ENCODE results near the gene PRKCH. TPM values are rescaled to one million over a fixed set of nuclear protein-coding genes. Genes with fewer than 3 reads are reported as not detected.
A peak's percentile ranks its signal among the peaks of the same experiment; 100 is the strongest.

The PRKCH gene
- total and polyA plus RNA-seq, 2 experiments from 2014 or later = 7.1 to 11.2 TPM

DNA sequence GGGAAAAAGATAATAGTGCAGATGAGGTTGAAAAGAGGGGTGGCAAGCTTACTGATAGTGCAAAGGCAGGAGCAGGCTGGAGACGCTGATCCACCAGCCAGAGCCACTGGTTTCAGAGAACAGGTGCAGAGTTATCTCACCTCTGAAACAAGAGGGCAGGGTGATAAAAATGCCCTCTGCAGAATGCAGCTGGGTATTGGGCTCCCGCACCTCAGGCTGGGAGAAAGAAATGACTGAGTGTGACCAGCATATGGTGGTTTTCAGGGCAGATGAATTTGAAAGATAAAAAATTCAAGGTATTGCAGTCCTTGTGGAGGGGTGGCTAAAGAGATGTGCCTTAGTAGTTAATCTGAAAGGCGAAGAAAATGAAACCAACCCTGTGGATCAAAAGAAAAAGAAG lies 37.4 kb upstream of the PRKCH start:
- no peak overlapping the region for H3K4me2 ChIP-seq

DNA sequence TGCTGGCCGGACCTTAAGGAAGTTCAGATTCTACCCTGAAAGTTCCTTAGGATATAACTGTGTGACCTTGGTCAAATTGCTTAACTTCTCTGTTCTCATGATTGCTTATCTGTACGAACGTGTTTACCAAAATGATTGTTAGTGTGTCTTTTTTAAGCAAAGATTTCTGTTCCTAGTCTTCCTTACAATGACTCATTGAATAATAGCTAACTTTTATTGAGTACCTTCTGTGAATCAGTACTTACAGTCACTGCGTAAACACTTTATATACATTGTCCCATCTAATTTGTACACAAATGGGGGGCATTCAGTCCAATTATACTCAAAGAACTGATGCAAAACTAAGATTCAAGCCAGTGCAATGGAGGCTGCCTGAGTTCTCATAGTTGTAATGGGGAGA lies 36.0 kb upstream of the PRKCH start:
- Histone ChIP-seq H3K9me2 (replicated peaks; ENCODE audit: insufficient read depth) (no peaks in the 10 kb centered on the region), H3K9me3 (ENCODE audit: low read depth) (no peaks in the 10 kb centered on the region), H3K79me2 (peaks cover under 1% of the 10 kb centered on the region), H3K27me3 (no peaks in the 10 kb centered on the region), H4K20me1 (ENCODE audit: insufficient read depth, poor library complexity, severe bottlenecking) (no peaks in the 10 kb centered on the region), H3K4me2 (peak overlapping the region; percentile 1), H2AFZ (no peak overlapping the region), H3K36me3 (replicated peaks; ENCODE audit: insufficient read depth, low read depth) (no peaks in the 10 kb centered on the region), H3K4me1 (ENCODE audit: insufficient read depth) (peaks cover 3% of the 10 kb centered on the region), H3K27ac (peak overlapping the region; percentile 47), H3K4me3 (no peak overlapping the region)
- DNase-seq (ENCODE audit: low spot score) = no peak
- 40% methylated on average over 4 of the region's 4 CpGs for WGBS (ENCODE audit: low lambda C conversion rate, missing lambda C conversion rate)
- TF ChIP-seq EZH2 (IDR thresholded peaks at IDR 0.05; ENCODE audit: borderline replicate concordance) (no peak), EZH2phosphoT487 (IDR thresholded peaks at IDR 0.05; ENCODE audit: low read depth, severe bottlenecking, unreplicated experiment) (no peak)
- TF ChIP-seq, protein P1, sequence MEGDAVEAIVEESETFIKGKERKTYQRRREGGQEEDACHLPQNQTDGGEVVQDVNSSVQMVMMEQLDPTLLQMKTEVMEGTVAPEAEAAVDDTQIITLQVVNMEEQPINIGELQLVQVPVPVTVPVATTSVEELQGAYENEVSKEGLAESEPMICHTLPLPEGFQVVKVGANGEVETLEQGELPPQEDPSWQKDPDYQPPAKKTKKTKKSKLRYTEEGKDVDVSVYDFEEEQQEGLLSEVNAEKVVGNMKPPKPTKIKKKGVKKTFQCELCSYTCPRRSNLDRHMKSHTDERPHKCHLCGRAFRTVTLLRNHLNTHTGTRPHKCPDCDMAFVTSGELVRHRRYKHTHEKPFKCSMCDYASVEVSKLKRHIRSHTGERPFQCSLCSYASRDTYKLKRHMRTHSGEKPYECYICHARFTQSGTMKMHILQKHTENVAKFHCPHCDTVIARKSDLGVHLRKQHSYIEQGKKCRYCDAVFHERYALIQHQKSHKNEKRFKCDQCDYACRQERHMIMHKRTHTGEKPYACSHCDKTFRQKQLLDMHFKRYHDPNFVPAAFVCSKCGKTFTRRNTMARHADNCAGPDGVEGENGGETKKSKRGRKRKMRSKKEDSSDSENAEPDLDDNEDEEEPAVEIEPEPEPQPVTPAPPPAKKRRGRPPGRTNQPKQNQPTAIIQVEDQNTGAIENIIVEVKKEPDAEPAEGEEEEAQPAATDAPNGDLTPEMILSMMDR (IDR thresholded peaks at IDR 0.05; ENCODE audit: poor library complexity) = no peak

More for the DNA sequence above, 37.4 kb upstream of the PRKCH start:
- Histone ChIP-seq H3K4me1 (ENCODE audit: insufficient read depth) (peaks cover 9% of the 10 kb centered on the region), H3K27me3 (no peaks in the 10 kb centered on the region), H3K4me3 (no peak overlapping the region), H4K20me1 (ENCODE audit: insufficient read depth, poor library complexity, severe bottlenecking) (no peaks in the 10 kb centered on the region), H3K9me2 (replicated peaks; ENCODE audit: insufficient read depth) (no peaks in the 10 kb centered on the region), H3K9me3 (ENCODE audit: low read depth) (no peaks in the 10 kb centered on the region), H3K79me2 (peaks cover 14% of the 10 kb centered on the region), H3K36me3 (replicated peaks; ENCODE audit: insufficient read depth, low read depth) (no peaks in the 10 kb centered on the region), H2AFZ (no peak overlapping the region), H3K27ac (no peak overlapping the region)
- TF ChIP-seq EZH2 (IDR thresholded peaks at IDR 0.05; ENCODE audit: borderline replicate concordance) (no peak), EZH2phosphoT487 (IDR thresholded peaks at IDR 0.05; ENCODE audit: low read depth, severe bottlenecking, unreplicated experiment) (no peak)
- TF ChIP-seq, protein P1 (IDR thresholded peaks at IDR 0.05; ENCODE audit: poor library complexity) = no peak
- no peak for DNase-seq (ENCODE audit: low spot score)
- WGBS (ENCODE audit: low lambda C conversion rate, missing lambda C conversion rate) = 81% methylated on average over 3 of the region's 3 CpGs

DNA sequence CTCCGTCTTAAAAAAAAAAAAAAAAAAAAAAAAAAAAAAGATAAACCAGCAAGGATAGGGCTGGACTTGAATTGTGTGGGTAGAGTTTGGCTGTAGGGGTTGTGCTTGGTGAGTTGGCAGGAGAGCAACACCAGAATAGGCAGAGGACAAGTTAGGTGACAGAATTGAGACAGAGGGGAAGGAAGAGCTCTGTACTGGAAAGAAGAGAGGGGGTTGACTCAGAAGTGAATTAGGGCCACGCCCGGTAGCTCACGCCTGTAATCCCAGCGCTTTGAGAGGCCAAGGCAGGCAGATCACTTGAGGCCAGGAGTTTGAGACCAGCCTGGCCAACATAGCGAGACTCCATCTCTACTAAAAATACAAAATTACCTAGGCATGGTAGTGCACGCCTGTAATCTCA lies 34.2 kb upstream of the PRKCH start:
- Histone ChIP-seq H3K4me3 (no peak overlapping the region), H2AFZ (no peak overlapping the region), H4K20me1 (ENCODE audit: insufficient read depth, poor library complexity, severe bottlenecking) (no peaks in the 10 kb centered on the region), H3K79me2 (no peaks in the 10 kb centered on the region), H3K36me3 (replicated peaks; ENCODE audit: insufficient read depth, low read depth) (no peaks in the 10 kb centered on the region), H3K4me1 (ENCODE audit: insufficient read depth) (peaks cover 3% of the 10 kb centered on the region), H3K9me3 (ENCODE audit: low read depth) (no peaks in the 10 kb centered on the region), H3K27me3 (no peaks in the 10 kb centered on the region), H3K4me2 (no peak overlapping the region), H3K27ac (no peak overlapping the region), H3K9me2 (replicated peaks; ENCODE audit: insufficient read depth) (no peaks in the 10 kb centered on the region)
- no peak for DNase-seq (ENCODE audit: low spot score)
- 92% methylated on average over 7 of the region's 7 CpGs for WGBS (ENCODE audit: low lambda C conversion rate, missing lambda C conversion rate)
- TF ChIP-seq EZH2phosphoT487 (IDR thresholded peaks at IDR 0.05; ENCODE audit: low read depth, severe bottlenecking, unreplicated experiment) = no peak
- no peak for TF ChIP-seq EZH2 (IDR thresholded peaks at IDR 0.05; ENCODE audit: borderline replicate concordance)
- TF ChIP-seq, protein P1 (IDR thresholded peaks at IDR 0.05; ENCODE audit: poor library complexity) = no peak

DNA sequence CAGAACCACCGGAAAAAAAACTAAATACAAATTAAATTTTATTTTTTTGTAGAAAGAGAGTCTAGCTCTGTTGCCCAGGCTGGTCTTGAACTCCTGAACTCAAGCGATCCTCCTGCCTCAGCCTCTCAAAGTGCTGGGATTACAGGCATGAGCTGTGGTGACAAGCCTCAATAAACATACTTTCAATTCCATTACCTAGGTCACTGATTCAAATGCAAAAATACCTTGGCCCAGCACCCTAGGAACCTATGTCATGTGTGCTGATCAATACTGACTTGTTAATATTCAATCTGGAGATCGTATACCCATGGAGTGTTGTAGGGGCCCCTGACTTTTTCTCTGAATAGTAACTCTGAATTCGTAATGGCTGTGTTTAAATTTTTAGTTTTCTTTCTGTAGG lies 33.2 kb upstream of the PRKCH start:
- no peaks in the 10 kb centered on the region for H3K79me2 ChIP-seq
- H3K4me3 ChIP-seq = no peak overlapping the region
- WGBS (ENCODE audit: low lambda C conversion rate, missing lambda C conversion rate) = 80% methylated on average over 4 of the region's 4 CpGs
- DNase-seq (ENCODE audit: low spot score) = no peak
- H3K27me3 ChIP-seq = no peaks in the 10 kb centered on the region
- no peaks in the 10 kb centered on the region for H3K36me3 ChIP-seq (replicated peaks; ENCODE audit: insufficient read depth, low read depth)
- no peaks in the 10 kb centered on the region for H4K20me1 ChIP-seq (ENCODE audit: insufficient read depth, poor library complexity, severe bottlenecking)
- H3K9me3 ChIP-seq (ENCODE audit: low read depth) = no peaks in the 10 kb centered on the region
- H3K27ac ChIP-seq = no peak overlapping the region
- H3K4me1 ChIP-seq (ENCODE audit: insufficient read depth) = peaks cover 3% of the 10 kb centered on the region
- TF ChIP-seq EZH2 (IDR thresholded peaks at IDR 0.05; ENCODE audit: borderline replicate concordance) (no peak), EZH2phosphoT487 (IDR thresholded peaks at IDR 0.05; ENCODE audit: low read depth, severe bottlenecking, unreplicated experiment) (no peak)
- TF ChIP-seq, protein P1 (IDR thresholded peaks at IDR 0.05; ENCODE audit: poor library complexity) = no peak
- no peaks in the 10 kb centered on the region for H3K9me2 ChIP-seq (replicated peaks; ENCODE audit: insufficient read depth)
- H2AFZ ChIP-seq = no peak overlapping the region
- no peak overlapping the region for H3K4me2 ChIP-seq

All from hepatocyte (in vitro differentiated cells).